NCI-H82 (cell line): ENCODE results near the gene ADAM11.

ENCODE experiments used
- DNase-seq: peaks from one replicate; lab custom pipeline; 2025; lab: John Stamatoyannopoulos, UW

The ADAM11 gene

GRCh38 chr17:44775136-44775837 lies 16.5 kb downstream of the ADAM11 start:
- peak; percentile 100 for DNase-seq

GRCh38 chr17:44775838-44776621 lies 17.2 kb downstream of the ADAM11 start:
- no peak for DNase-seq

DNA sequence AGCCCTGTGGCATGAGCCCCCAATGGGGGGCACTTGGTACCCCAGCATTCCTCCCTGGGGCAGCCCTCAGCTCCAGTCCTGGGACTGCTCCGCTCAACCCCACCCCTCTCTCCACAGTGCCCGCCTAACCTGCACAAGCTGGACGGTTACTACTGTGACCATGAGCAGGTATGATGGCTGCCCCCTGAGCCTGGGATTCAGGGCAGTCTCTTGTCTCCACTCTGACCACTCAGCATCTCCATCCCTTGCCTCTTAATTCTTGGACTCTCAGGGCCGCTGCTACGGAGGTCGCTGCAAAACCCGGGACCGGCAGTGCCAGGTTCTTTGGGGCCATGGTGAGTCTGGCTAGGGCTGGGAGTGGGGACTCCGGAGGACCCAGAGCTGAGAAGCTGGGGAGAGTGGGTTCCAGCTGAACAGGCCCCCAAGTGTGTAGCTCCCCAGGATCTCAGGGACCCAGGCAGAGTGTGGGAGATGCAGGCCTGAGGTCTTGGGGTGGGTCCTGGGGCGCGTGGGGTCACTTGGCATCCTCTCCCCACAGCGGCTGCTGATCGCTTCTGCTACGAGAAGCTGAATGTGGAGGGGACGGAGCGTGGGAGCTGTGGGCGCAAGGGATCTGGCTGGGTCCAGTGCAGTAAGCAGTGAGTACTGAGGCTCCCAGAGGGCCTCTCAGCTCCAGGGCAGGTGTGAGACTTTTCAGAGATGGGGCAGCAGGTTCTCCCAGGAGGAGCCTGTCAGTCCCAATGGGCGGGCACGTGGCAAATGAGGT lies 18.0 kb downstream of the ADAM11 start:
- no peak for DNase-seq

- no peak for DNase-seq
Observed at GRCh38 chr17:44777394-44778348, 18.9 kb downstream of the ADAM11 start.

DNA sequence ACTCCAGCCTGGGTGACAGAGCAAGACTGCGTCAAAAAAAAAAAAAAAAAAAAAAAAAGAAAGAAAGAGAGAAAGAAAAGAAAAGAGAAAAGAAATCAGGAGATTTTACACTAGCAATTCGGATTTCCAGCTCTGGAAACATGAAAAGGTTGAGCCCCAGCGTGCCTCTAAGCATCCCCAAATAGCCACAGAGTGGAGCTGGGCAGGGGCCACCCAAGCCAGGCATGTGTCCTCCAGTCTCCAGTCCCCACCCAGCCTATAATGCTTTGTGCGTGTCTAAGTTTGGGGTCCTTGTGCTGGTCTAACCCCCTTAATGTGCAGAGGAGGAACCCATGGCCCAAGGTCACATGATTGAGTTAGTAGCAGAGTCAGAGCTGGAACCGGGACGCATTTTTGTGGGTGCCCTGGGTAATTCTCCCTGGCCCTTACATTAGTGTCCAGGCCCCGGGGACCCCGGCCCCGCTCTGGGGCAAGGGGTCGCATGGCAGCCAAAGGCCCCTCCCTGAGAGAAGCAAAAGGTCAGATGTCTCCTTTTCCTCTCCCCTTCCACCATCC lies 19.9 kb downstream of the ADAM11 start:
- DNase-seq: no peak

- peak; percentile 91 for DNase-seq
Observed at GRCh38 chr17:44779211-44780025, 20.6 kb downstream of the ADAM11 start.

DNA sequence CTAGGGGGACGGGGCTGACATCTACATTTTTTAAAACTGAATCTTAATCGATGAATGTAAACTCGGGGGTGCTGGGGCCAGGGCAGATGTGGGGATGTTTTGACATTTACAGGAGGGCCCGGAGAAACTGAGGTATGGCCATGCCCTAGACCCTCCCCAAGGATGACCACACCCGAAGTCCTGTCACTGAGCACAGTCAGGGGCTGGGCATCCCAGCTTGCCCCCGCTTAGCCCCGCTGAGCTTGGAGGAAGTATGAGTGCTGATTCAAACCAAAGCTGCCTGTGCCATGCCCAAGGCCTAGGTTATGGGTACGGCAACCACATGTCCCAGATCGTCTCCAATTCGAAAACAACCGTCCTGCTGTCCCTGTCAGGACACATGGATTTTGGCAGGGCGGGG lies 21.4 kb downstream of the ADAM11 start:
- no peak for DNase-seq

GRCh38 chr17:44780845-44781480 lies 22.2 kb downstream of the ADAM11 start:
- DNase-seq: no peak

GRCh38 chr17:44781551-44782325 lies 22.9 kb downstream of the ADAM11 start:
- no peak for DNase-seq

- DNase-seq: no peak
Observed at GRCh38 chr17:44782326-44782850, 23.6 kb downstream of the ADAM11 start.

DNA sequence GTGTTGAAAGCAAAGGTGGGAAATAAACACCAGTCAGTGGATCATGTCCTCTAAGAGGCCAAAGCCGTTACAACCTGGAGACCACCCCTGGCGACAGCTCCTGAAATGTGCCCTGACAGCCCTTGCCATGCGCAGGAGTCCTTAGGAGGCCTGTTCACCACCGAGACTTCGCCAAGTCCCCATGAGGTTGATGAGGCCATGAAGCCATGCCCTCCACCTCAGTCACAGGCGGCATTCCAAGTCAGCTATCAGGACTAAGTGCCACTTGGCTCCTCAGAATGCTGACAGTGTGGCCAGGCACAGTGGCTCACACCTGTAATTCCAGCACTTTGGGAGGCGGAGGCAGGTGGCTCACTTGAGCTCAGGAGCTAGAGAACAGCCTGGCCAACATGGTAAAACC lies 27.1 kb downstream of the ADAM11 start:
- DNase-seq: no peak

- DNase-seq: no peak
Observed at GRCh38 chr17:44786551-44787081, 27.8 kb downstream of the ADAM11 start.

- no peak for DNase-seq
Observed at GRCh38 chr17:44787271-44787940, 28.6 kb downstream of the ADAM11 start.

DNA sequence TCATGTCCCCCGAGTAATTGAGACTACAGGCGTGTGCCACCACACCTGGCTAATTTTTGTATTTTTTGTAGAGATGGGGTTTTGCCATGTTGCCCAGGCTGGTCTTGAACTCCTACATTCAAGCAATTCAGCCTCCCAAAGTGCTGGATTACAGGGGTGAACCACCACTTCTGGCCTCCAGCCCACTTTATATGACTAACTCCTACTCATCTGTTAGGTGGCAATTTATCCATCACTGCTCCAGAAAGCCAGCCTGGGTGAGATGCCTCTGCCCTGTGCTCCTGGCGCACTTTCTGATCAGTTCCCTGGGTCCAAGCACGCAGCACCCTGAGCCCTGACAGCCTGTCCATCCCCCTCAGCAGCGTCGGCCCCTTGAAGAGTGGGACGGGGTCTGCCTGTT lies 29.4 kb downstream of the ADAM11 start:
- DNase-seq: no peak

DNA sequence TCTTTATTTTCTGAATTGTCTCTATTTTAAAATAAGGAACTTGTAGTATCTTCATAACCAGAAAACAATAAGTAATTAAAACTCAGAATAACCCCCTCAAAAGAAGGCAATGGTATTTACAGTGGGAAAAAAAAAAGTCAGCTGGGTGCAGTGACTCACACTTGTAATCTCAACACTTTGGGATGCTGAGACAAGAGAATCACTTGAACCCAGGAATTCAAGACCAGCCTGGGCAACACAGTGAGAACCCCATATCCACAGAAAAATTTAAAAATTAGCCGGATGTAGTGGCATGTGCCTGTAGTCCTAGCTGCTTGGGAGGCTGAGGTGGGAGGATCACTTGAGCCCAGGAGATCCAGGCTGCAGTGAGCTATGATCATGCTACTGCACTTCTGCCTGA lies 33.5 kb downstream of the ADAM11 start:
- DNase-seq: no peak

- no peak for DNase-seq
Observed at GRCh38 chr17:44793885-44794842, 35.4 kb downstream of the ADAM11 start.

DNA sequence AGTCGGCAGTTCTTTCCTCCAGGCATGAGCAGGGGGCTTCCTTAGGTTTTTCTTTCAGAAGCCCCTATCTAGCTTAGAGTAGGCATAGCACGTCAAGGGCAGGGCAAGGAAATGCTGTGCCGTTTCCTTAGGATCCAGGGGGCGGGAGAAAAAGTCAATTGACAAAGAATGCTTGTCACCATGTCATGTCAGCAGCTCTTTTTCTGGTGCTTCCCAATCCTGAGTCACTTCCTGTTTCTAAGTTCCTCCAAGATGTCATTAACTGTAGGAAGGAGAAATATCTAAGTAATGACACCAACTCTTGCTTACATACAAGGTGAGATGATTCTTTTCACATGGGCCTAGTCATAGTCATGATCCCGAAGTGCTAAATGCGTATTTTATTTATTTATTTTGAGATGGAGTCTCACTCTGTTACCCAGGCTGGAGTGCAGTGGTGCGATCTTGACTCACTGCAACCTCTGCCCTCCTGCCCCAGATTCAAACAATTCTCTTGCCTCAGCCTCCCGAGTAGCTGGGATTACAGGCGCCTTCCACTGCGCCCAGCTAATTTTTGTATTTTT lies 36.1 kb downstream of the ADAM11 start:
- DNase-seq: no peak
